ENCODE results near the gene ABHD12.

ABHD12 gene

DNA sequence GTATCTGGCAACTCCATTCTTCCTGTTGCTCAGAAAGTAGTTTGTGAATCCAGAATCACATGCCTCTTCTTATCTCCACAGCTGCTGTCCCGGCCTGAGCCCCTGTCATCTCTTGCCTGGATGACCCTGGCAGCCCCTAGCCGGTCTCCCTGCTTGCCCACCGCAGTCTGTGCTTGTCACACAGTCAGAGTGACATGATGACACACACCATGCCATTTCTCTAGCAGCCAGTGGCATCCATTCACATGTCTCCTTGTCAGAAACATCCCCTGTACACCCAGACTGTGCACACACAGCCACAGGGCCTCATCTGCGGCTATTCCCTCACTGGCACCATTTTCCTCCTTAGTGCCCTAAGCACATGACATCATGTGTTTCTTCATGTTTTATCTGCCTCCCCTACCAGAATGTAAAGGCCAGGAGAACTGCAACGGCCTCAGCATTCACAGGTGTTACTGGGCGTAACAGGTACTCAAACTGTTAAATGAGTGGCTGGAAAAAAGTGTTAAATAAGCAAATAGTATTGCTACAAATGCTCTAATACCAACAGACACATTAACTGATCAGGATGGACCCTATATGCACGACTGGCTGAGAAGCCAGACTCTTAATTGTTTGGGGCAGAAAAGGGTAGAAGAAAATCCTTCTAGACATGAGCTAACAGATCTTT, 9.6 kb downstream of the ABHD12 start:
- DNase-seq (ENCODE audit: low spot score) = no peak

- DNase-seq (ENCODE audit: low spot score) = no peak
Measured at GRCh38 chr20:25378884-25379733, 11.5 kb downstream of the ABHD12 start.

GRCh38 chr20:25378189-25378883, 12.3 kb downstream of the ABHD12 start:
- DNase-seq (ENCODE audit: low spot score) = no peak

DNA sequence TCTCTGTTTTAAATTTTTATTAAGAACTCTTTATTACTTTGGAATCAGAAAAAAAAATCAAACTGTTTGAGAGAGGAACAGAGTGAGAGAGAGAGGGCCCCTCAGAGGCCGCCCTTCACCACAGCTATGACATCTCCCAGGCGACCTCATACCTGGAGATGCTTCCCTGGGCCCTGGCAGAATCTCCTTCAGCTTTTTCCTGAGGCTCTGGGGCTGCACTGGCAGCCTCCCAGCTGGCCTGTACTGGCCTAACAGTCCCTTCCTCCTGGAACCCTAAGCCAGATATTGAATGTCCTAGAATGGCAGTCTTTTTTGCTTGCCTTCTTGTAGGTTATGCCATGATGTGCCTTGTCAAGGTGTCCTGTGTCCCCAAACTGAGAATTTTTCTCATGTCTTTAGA, 13.7 kb downstream of the ABHD12 start:
- no peak for DNase-seq (ENCODE audit: low spot score)

- DNase-seq (ENCODE audit: low spot score) = no peak
Measured at GRCh38 chr20:25376236-25376635, 14.4 kb downstream of the ABHD12 start.

- DNase-seq (ENCODE audit: low spot score) = no peak
Measured at GRCh38 chr20:25374842-25375241, 15.8 kb downstream of the ABHD12 start.

- DNase-seq (ENCODE audit: low spot score) = peak; percentile 95
Measured at GRCh38 chr20:25372584-25373336, 17.9 kb downstream of the ABHD12 start.

DNA sequence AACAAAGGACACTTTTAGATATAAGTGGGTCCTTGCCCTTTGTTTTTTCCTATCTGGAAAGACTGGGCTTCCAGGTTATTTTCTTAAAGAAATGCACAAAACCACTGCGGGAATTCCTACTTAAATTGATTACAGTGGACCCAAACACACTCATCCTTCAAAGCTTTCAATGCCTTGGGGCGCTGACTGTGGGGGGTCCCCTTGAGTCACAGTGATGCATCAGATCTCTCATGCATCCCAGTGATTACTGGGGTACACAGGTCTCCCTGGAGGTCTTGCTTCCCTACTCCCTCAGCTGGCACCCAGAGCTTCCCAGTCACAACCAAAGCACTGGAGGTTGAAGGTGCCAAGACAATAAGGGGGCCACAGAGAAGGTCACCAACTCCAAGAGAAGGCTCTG, 20.7 kb downstream of the ABHD12 start:
- no peak for DNase-seq (ENCODE audit: low spot score)

- no peak for DNase-seq (ENCODE audit: low spot score)
Measured at GRCh38 chr20:25369529-25369928, 21.1 kb downstream of the ABHD12 start.

GRCh38 chr20:25368976-25369375, 21.7 kb downstream of the ABHD12 start:
- DNase-seq (ENCODE audit: low spot score) = no peak

DNA sequence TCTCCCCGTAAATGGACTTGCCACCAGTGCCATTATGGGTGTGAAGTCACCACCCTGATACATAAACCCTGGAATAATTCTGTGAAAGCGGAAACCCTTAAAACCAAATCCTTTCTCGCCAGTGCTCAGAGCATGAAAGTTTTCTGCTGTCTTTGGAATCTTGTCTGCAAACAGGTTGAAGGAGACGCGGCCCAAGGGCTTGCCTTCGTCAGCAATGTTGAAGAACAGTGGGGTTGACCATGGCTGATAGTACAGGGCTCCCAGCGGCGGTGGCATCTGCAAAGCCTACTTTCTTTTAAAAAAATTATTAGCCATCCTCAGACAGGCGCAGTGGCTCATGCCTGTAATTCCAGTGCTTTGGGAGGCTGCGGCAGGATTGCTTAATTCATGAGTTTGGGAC, 22.1 kb downstream of the ABHD12 start:
- no peak for DNase-seq (ENCODE audit: low spot score)

DNA sequence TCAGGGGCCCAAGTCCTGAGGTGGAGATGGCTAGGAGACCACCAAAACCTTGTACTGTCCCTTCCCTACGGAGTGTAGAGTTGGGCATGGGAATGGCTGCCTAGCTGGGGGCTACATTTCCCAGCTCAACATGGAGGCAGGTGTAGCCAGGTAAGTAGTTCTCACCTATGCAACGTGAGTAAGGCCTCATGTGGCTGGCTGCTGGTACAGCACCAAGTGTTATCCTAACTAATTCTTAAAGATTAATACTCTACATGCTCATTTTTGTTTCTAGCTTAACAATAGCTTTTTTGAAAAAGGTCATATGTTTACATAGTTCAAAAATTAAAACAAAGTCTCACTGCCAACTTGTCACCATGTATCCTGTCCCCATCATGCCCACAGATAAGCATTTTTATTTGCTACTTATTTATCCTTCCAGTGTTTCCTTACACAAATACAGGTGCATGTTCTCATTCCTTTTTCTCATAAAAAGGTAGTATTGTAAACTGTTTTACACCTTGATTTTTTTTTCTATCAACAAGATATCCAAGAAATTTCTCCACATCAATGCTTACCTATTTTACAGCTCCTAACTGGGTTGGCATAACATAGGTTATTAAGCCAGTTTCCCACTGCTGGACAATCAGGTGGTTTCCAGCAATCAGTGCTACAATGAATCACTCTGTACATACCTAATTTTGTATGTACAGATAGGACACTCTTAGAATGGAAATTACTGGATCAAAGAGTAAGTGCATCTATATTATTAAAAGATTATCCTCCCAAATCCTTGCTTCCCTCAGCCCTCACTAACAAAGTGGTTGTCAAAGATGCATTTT, 25.5 kb downstream of the ABHD12 start:
- DNase-seq (ENCODE audit: low spot score) = no peak

GRCh38 chr20:25364180-25364788, 26.4 kb downstream of the ABHD12 start:
- no peak for DNase-seq (ENCODE audit: low spot score)

DNA sequence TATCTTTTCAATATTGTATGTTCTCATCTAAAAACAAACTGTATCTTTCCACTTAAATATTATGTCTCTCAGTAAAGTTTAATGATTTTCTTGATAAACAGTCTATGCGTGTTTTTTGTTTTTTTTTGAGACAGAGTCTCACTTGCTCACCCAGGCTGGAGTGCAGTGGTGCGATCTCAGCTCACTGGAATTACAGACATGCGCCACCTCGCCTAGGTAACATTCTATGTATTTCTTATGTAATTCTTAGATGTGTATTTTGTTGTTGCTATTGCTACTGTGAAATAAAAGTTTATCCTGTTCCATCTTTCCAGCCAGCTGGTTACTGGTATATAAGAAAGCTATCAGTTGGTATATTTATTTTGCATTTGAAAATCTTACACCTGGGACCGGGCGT, 29.4 kb downstream of the ABHD12 start:
- no peak for DNase-seq (ENCODE audit: low spot score)

- DNase-seq (ENCODE audit: low spot score) = no peak
Measured at GRCh38 chr20:25360631-25361286, 29.9 kb downstream of the ABHD12 start.

- DNase-seq (ENCODE audit: low spot score) = no peak
Measured at GRCh38 chr20:25356271-25356933, 34.2 kb downstream of the ABHD12 start.

DNA sequence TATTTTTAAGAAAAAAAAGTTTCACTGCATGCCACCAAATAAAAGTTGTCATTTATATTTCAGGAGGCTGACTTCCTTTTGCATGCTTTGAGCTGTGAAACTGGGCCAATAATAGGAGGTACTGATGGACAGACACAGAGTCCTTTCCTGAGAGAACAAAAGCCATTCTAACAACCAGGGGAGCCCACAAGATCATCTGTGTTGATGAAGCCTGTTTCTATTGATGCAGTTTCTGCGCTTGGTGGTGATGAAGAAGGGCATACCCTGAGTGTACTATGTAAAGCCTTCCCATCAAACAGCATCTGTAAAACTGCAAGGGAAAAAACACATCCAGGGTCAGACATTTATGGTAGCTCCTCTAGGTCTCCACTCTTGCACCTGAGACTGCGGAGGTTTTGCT, 34.8 kb downstream of the ABHD12 start:
- DNase-seq (ENCODE audit: low spot score) = no peak

- DNase-seq (ENCODE audit: low spot score) = no peak
Measured at GRCh38 chr20:25355011-25355595, 35.5 kb downstream of the ABHD12 start.
